Left ventricle myocardium inferior (tissue), 1 donor: ENCODE data around the gene PTPRG. TPM values are rescaled to one million over a fixed set of nuclear protein-coding genes. Genes with fewer than 3 reads are reported as not detected.
"Not testable (repeated sequence)": the region's sequence is repeated elsewhere in the genome, so short reads cannot be mapped to it uniquely, and the experiment has no call there.

Experiments used
- DNase-seq: peaks from one replicate; pipeline ENCODE4 v3.0.0-alpha.2; 2020
- H3K27ac ChIP-seq: fragments of 200-600 bp; replicated peaks from 2 replicates; pipeline ENCODE4 v1.8.0; 2021
- H3K27me3 ChIP-seq: fragments of 200-600 bp; 2 replicates; pipeline ENCODE4 v1.8.0; 2021; ENCODE audit warnings: low read depth
- H3K36me3 ChIP-seq: fragments of 200-600 bp; 2 replicates; pipeline ENCODE4 v1.8.0; 2021
- H3K4me1 ChIP-seq: fragments of 200-600 bp; 2 replicates; pipeline ENCODE4 v1.8.0; 2021
- H3K4me3 ChIP-seq: fragments of 200-600 bp; 2 replicates; pipeline ENCODE4 v1.8.0; 2021; ENCODE audit warnings: mild to moderate bottlenecking, moderate library complexity
- H3K9me3 ChIP-seq: fragments of 200-600 bp; replicated peaks from 2 replicates; pipeline ENCODE4 v1.8.0; 2021
- CTCF ChIP-seq: fragments of 200-600 bp; IDR thresholded peaks from 2 replicates; pipeline ENCODE4 v1.8.0; 2021; ENCODE audit warnings: antibody characterized with exemption, mild to moderate bottlenecking, borderline replicate concordance
- intact Hi-C: fragments of 100-400 bp; cut with micrococcal nuclease; formaldehyde crosslinking; loops from one replicate; pipeline ENCODE4 v1.11.0; 2022
- total RNA-seq: library from RNA; stranded (reverse); fragmentation: NEBNext Ultra II Directional; extraction: Animal tissue kit (Norgen Biotek cat#: 25700); gene quantifications from one replicate; pipeline ENCODE4 v1.2.1, GENCODE V29; 2021
- donor health status: DM: no; HTN: yes; CAD: no; lungs with severe emphysema.

The PTPRG gene
- total RNA-seq, 1 donor from 2014 or later, result 29.6 TPM

DNA sequence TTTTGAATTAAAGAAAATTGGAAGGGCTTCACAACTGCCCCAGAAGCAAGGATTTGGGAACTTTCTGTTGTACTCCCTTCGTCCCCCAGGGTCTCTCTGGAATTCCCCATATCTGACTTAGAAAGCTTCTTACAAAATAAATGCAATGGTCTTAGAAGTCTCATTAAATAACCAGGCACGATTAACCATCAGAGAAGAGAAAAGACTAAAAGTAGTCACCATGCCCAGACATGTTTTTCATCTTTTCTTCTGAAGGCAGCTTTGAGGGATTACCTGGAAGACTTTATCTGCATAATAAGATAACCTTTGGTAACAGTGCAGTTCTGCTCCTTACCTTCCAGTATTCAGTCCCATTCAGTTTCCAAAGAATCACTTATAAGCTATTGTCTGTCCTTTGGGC is 135.9 kb downstream of the PTPRG start:
- Histone ChIP-seq H3K27me3 (no peaks in the 10 kb centered on the region), H3K4me3 (no peak overlapping the region), H3K9me3 (no peaks in the 10 kb centered on the region), H3K27ac (no peak overlapping the region), H3K4me1 (peaks cover 35% of the 10 kb centered on the region), H3K36me3 (no peaks in the 10 kb centered on the region)
- TF ChIP-seq CTCF, result no peak
- intact Hi-C loops, result no loop called here
- DNase-seq, result no peak

- peaks cover 37% of the 10 kb centered on the region for H3K4me1 ChIP-seq
- H3K9me3 ChIP-seq, H3K36me3 ChIP-seq, DNase-seq, H3K27me3 ChIP-seq, H3K4me3 ChIP-seq, H3K27ac ChIP-seq, intact Hi-C loops: not testable (repeated sequence)
These were observed 137.1 kb downstream of the PTPRG start for GRCh38 chr3:61698278-61699072.

- no peaks in the 10 kb centered on the region for H3K9me3 ChIP-seq
- intact Hi-C loops, result no loop called here
These were observed 138.3 kb downstream of the PTPRG start for GRCh38 chr3:61699622-61700021.

DNA sequence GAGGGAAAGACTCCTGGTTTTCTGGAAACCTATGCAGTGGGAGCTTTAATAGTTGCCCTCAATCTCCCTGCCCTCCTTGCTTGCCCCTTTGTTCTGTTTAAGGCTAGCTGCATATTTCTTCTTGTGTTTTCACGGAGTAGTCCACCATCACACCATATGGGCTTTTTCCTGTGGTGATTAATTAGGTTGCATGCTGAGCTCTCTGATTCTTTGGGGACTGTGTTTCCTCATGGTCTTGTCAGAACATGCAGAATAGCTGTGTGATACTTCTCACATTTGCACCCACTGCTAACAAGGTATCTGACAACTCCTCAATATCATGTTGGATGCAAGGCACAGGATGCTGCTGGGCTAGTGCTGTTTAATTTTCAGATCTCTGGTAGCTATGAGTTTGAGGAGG is 139.6 kb downstream of the PTPRG start:
- H3K4me3 ChIP-seq, result no peak overlapping the region
- intact Hi-C loops, result no loop called here
- TF ChIP-seq CTCF, result no peak
- no peaks in the 10 kb centered on the region for H3K36me3 ChIP-seq
- H3K4me1 ChIP-seq, result peaks cover 61% of the 10 kb centered on the region
- H3K9me3 ChIP-seq, result no peaks in the 10 kb centered on the region
- H3K27ac ChIP-seq, result no peak overlapping the region
- H3K27me3 ChIP-seq, result no peaks in the 10 kb centered on the region
- no peak for DNase-seq

More at GRCh38 chr3:61699622-61700021, 138.3 kb downstream of the PTPRG start:
- Histone ChIP-seq H3K36me3 (no peaks in the 10 kb centered on the region), H3K27ac (no peak overlapping the region), H3K27me3 (no peaks in the 10 kb centered on the region), H3K4me1 (peaks cover 47% of the 10 kb centered on the region), H3K4me3 (no peak overlapping the region)
- no peak for DNase-seq
- no peak for TF ChIP-seq CTCF

- Histone ChIP-seq H3K36me3 (no peaks in the 10 kb centered on the region), H3K27me3 (no peaks in the 10 kb centered on the region), H3K4me3 (no peak overlapping the region), H3K9me3 (peaks cover 1% of the 10 kb centered on the region), H3K27ac (no peak overlapping the region), H3K4me1 (peaks cover 59% of the 10 kb centered on the region)
- DNase-seq, result no peak
- intact Hi-C loops, result no loop called here
- no peak for TF ChIP-seq CTCF
These were observed 141.1 kb downstream of the PTPRG start for GRCh38 chr3:61702453-61702852.

DNA sequence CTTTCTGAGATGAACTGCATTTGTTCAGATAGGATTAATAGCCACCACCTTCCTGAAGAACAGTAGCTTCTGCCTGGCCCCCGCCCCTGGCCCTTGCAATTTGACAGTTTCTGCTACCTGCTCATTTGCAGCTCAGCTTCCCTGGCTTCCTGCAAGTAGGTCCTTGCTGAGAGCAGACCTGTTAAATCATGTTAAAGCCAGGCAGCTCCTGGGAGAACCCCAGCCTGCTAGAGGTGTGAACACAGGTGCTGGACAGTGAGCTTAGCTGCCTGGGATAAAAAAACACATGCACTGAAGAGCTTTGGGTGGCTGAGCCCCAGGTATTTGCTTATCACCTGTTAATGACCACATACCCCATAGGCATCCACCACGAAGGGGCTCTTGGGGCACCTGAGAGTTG is 143.4 kb downstream of the PTPRG start:
- no peak for TF ChIP-seq CTCF
- Histone ChIP-seq H3K36me3 (no peaks in the 10 kb centered on the region), H3K27me3 (no peaks in the 10 kb centered on the region), H3K27ac (no peak overlapping the region), H3K4me1 (peaks cover 58% of the 10 kb centered on the region), H3K4me3 (no peak overlapping the region), H3K9me3 (peaks cover 4% of the 10 kb centered on the region)
- intact Hi-C loops, result no loop called here
- no peak for DNase-seq
